Endometrial microvascular endothelial cells (primary cell): ENCODE measurements around the gene IRF2BPL. TPM values are rescaled to one million over a fixed set of nuclear protein-coding genes. Genes with fewer than 3 reads are reported as not detected.

ENCODE experiments used
- in situ Hi-C: cut with HindIII; loops from 2 replicates; pipeline ENCODE4 v1.10.0; 2017; ENCODE audit warnings: low sequenced_read_pairs, low pct_unique_long_range_greater_than_20kb; ENCODE audit errors: inconsistent ontology term
- total RNA-seq: library from RNA; depleted of rRNA; stranded (reverse); fragments of >200 nt; gene quantifications from one replicate; pipeline ENCODE4 v1.2.3, GENCODE V29; 2015; ENCODE audit errors: inconsistent ontology term

Gene IRF2BPL
- total RNA-seq, 1 donor from 2014 or later = 21.6 TPM

GRCh38 chr14:77058117-77058516 lies 29.6 kb upstream of the IRF2BPL start:
- in situ Hi-C loops = no loop called here

GRCh38 chr14:77055981-77056380 lies 27.5 kb upstream of the IRF2BPL start:
- in situ Hi-C loops = no loop called here

- in situ Hi-C loops = no loop called here
Observed at GRCh38 chr14:77055306-77055705, 26.8 kb upstream of the IRF2BPL start.

GRCh38 chr14:77053046-77053841 lies 24.7 kb upstream of the IRF2BPL start:
- in situ Hi-C loops = no loop called here

DNA sequence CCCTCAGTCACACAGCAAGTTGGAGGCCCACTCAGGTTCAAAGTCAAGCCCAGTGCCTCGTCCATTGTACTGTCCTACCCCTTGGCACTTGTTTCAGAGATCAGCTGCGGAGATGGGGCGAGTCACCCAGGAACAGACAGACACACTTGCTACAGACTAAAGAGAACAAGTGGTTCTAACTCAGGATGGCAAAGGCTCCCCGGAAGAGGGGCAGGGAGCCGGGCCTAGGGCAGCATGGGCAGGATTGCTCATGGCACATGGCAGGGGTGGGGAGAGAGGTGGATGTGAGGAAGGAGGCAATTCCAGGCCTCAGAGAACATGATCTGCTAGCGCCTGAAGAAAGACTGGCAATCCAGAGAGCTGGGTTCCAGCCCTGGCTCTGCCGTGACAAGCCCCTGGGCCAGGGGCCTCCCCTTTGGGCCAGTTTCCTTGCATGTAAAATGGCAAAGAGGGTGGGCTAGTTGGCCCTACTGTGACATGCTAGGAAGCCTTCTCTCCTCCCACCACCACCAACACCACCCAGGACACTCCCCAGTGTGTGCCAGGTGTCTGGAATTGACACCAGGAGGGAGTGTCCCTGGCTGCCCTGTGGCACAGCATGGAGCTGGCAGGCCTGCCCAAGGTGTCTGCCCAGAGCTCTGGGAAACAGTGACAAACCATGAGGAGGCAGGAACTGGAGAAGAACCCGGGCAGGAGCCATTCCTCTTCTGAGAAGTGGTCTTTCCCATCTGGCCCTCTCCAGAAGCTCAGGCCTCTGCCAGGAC lies 24.0 kb upstream of the IRF2BPL start:
- in situ Hi-C loops = no loop called here

DNA sequence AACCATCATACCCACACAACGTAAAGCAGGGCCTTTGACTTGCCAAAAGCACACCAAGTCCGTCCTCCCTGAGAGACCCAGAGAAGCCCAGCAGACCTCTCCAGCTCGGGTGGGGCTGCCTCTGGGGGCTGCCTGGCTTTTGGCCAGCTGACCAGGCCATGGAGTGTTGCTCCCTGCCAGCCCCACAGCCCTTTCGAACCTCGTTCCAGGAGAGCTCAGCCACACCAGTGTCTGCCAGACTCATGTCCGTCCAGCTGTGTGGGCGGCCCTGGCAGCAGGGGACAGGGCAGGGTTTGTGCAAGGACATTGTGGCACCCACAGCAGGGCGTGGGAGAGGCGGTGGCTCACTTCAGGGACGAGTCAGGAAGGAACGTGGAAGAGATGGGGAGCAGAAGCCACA lies 22.6 kb upstream of the IRF2BPL start:
- in situ Hi-C loops = no loop called here

DNA sequence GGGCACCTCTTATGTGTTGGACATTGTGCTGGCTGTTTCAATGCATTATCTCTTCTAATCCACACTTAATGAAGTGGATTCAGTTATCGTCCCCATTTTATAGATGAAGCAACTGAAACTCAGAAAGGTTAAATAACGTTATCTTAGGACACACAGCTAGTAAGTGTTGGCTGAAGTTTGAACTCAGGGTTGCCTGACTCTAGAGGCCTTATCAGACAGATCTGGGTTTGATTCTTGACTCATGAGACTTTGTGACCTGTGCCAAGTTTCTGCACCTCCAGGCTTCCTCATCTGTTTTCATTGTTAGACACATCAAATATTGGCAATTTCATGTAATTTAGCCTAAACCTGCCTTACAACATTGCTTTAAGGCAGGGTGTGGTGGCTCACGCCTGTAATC lies 18.2 kb upstream of the IRF2BPL start:
- in situ Hi-C loops = no loop called here

DNA sequence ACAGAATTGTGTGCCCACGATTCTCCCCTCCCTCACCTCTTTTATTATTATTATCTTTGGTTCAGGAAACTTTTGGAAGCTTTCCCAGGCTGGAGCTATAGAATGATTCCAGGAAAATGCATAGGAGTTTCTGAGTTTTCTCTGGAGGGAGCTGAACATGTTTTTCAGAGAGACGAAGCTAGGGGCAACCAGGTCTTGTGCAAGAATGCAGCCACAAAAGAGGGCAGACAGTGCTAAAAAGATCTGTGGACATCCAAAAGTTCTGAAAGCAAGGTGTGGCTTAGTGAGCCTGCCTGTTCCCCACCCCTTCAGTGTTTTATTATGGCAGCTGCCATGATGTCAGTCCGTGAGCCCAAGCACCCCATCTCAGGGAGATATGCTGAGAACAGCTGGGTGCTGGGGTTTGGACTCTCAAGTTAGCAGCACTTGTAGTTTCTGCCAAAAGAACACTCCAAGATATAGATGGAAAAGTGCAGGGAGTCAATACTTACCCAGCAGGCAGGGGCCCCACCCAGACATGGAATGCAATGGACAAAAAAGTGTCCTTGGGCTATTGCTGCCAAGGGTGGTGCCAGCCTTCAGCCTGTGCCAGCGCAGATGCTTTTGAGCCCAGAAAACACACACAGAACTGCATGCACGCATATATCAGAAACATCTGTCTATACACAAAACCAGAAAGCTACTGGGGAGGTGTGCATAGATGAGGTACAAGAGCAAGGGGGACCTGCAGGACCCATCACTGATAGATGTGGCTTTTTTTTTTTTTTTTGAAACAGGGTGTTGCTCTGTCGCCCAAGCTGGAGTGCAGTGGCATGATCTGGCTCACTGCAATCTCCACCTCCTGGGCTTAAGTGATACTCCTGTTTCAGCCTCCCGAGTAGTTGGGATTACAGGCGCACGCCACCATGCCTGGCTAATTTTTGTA lies 17.0 kb upstream of the IRF2BPL start:
- in situ Hi-C loops = no loop called here

DNA sequence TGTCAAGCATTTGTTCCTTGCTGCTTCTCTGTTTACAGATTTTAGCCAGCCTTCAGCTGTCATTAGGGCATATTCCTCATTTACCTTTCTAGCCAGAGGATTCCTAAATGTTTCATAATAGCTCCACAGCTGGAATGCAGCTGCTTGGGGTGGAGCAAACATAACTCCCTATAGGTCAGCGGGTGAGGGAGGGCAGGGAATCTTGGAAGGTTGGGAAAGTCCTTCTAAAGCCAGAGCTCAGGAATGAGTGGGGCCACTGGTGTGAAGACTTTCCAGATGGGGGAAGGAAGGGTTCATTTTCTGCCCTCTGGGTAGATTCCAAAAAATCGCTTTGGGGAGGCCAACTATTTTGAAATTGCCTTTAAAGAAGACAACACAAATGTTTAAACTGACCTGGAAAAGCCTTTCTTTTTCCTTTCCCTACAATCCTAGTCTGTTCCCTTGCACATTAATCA lies 16.3 kb upstream of the IRF2BPL start:
- in situ Hi-C loops = no loop called here

GRCh38 chr14:77043984-77044485 lies 15.5 kb upstream of the IRF2BPL start:
- in situ Hi-C loops = no loop called here

DNA sequence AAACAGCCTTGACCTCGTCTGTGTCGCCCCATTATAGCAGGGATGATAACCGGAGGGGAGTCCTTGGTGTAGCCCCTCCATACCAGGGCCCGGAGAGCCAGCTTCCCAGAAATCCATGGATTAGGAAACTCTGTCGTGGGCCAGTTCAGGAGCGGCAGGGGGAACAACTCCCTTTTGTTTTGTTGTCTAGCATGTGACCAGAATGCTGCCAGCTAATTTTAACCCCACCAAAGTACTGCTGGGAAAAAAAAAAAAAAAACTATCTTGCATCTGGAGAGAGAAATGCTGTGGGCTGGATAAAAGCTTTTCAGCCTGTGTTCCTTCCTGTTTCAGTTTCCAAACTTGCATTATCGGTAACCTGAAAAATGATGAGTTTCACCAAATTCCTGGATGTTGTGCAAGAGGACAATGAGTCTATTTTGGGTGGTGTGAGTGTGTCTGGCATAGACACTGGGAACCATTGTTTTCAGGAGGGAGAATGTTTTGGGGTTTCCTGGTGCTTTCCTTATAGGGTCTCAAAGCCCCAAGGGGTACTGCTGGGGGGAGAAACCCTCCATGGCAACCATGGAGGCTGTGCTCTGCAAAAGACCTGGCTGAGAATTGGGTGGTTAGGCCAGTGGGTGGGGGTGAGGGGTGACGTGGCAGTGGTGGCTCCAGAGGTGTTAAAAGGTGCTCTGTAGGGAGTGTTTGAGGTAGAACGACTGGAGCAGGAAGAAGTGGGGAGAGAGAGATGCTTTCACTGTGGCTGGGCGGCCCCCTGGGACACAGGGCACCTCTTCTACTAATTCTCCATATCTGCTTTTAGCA lies 14.9 kb upstream of the IRF2BPL start:
- in situ Hi-C loops = no loop called here

DNA sequence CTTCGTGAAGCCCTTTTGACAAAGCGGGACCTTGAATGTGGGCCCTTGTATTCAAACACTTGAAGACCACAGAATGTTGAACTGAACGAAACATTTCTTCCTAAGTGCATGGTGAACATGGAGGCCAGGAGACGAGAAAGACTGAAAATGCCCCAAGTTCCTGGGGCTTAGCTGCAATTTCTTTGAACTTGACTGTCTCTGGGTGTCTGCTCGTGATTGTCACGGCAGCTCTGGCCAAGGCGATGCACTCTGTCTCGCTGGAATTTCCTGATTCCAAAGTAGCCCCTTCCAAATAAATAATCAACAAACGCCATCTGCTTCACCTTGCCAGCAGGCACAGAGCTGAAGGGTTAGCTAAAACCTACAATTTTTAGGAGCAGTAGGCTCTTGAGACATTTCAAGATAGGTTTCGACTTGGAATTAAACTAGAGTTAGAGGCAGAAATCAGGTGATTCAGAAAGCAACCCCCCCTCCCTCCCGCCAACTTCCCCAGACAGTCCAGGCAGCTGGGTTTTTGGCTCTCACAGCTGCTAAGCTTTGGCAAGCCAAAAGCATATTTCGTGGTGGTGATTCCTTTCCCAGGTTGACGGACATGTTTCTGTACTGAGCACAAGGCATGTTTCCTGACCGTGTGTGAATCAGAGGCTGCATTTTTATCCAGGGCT lies 13.5 kb upstream of the IRF2BPL start:
- in situ Hi-C loops = no loop called here

- in situ Hi-C loops = no loop called here
Observed at GRCh38 chr14:77040741-77041653, 12.5 kb upstream of the IRF2BPL start.

- in situ Hi-C loops = no loop called here
Observed at GRCh38 chr14:77040059-77040740, 11.7 kb upstream of the IRF2BPL start.

- in situ Hi-C loops = no loop called here
Observed at GRCh38 chr14:77039285-77040058, 11.0 kb upstream of the IRF2BPL start.
